GM12875 (cell line): ENCODE measurements around the gene LHPP.
A peak's percentile ranks its signal among the peaks of the same experiment; 100 is the strongest.

Experiments
- H3K4me3 ChIP-seq: one replicate; pipeline ENCODE4 v1.5.1; 2011; ENCODE audit warnings: low read depth, low read length, control low read depth
- TF ChIP-seq, protein P1 (sequence below): IDR thresholded peaks from 2 replicates; pipeline ENCODE4 v1.5.1; 2011; ENCODE audit warnings: low read depth, mild to moderate bottlenecking, control low read depth, inconsistent platforms, low read length, moderate library complexity, borderline replicate concordance; ENCODE audit not compliant: insufficient read depth

LHPP gene

DNA sequence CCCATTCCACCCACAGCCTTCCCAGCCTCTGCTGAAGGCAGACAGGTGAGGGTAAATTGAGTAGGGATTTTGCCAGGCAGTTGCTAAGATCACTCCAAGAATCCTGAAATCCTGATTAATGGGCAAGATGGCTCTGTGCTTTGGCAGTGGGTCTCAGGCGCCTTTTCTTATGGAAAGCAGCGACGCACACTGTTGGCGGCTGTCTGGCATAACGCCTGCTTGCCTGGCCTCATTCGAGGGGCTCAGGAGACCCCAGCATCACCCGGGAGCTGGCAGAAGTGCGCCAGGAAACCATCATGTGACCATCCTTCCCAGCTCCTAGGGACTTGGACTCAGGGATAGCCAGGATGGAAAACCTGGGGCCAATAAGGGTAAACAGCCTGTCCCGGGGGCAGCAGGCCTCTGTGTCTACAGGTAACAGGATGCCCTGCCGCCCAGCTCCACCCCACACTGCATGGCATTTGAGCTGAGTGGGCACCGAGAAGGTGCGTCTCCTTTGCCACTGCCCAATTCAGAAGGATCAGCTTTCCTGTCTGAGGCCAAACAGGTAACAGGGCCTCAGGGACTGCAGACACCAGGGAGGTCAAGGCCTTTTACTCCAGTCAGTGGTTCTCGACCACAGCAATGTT lies 184.0 kb downstream of the LHPP start:
- H3K4me3 ChIP-seq, result no peak overlapping the region
- TF ChIP-seq, protein P1, sequence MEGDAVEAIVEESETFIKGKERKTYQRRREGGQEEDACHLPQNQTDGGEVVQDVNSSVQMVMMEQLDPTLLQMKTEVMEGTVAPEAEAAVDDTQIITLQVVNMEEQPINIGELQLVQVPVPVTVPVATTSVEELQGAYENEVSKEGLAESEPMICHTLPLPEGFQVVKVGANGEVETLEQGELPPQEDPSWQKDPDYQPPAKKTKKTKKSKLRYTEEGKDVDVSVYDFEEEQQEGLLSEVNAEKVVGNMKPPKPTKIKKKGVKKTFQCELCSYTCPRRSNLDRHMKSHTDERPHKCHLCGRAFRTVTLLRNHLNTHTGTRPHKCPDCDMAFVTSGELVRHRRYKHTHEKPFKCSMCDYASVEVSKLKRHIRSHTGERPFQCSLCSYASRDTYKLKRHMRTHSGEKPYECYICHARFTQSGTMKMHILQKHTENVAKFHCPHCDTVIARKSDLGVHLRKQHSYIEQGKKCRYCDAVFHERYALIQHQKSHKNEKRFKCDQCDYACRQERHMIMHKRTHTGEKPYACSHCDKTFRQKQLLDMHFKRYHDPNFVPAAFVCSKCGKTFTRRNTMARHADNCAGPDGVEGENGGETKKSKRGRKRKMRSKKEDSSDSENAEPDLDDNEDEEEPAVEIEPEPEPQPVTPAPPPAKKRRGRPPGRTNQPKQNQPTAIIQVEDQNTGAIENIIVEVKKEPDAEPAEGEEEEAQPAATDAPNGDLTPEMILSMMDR, result no peak

DNA sequence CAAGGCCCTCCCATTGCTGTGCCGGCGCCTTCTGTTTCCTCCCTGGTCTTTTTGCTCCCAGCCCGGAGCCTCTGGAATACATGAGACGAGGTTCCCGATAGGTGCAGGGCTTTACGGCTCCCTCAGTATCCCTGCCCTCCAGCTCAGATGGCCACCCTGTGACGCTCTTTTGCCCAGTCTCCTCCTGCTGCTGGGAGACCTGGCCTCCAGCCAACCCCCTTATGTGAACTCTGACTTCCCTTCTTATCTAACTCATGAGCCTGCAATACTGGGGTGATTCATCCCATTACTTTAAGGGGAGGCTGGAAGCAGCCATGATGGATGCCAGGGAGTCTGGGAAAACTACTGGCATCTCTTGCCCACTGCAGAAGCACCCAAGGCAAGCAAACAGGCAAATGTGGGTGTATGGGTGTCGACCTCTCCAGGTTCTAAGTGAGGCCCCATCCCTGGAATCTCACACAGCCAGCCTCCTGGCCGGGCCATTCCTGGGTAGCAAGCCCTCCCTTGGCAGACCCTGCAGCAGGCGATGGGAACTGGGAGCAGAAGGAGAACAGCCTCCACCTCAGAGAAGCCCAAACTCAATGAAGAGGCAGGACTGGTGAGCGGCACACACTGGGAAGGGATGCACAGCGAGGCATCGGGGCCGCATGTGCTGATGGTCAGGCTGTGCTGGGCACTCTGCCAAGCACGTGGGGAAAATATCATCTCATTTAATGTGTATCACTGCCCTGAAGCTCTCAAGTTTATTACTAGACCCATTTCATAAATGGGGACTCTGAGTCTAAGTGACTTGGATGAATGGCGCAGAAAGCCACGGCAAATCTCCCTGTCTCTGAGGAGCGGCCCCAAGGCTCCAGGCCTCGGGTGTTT lies 185.1 kb downstream of the LHPP start:
- no peak overlapping the region for H3K4me3 ChIP-seq
- TF ChIP-seq, protein P1, result no peak

DNA sequence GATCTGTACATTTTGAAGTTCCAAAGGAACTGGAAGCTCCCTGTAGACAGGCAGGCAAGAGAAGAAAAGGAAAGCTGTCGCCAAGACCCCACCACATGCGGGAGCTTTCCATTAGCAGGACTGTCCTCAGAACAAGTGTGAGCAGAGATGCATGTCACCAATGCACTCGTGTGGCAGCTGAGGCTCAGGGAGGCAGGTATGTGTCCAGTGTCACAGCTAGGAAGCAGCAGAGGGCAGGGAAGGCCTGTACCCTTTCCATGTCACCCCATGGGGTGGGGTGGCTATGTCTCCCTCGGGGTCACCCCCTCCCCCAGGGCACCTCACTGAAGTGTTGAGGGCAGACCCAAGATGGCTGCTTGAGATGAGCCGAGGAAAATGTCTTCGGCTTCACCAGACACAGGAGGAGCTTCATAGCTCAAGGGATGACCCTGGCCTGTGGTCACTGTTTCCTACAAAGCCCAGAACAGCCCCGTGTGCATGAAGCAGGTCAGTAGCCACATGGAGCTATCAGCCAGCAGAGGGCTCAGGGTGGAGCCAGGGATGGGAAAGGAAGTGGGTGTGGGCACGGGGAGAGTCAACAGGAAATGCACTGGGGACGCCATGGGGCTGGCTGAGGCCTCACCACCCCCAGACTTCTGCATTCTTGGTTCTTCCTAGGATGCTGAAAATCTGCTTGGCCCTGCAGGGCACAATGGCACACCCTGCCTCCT lies 186.0 kb downstream of the LHPP start:
- H3K4me3 ChIP-seq, result no peak overlapping the region
- TF ChIP-seq, protein P1, result peak; percentile 47; the same call in 1 of the 2 replicates

DNA sequence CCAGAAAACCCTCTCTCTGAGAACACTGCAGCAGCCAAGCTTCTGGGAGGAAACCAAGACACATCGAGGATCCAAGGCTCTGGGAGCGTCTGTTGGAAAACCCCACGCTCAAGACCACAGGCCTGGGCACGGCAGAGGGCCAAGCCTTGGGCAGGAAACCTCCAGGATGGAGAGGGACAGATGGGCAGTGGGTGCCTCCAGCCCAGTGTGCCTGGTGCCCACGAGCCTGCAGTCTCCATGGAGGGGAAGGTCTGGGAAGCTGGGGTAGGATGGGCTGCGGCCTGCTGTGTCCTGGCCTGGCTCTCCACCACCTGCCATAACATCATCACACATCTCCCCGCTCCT lies 186.5 kb downstream of the LHPP start:
- no peak overlapping the region for H3K4me3 ChIP-seq
- TF ChIP-seq, protein P1, result no peak

DNA sequence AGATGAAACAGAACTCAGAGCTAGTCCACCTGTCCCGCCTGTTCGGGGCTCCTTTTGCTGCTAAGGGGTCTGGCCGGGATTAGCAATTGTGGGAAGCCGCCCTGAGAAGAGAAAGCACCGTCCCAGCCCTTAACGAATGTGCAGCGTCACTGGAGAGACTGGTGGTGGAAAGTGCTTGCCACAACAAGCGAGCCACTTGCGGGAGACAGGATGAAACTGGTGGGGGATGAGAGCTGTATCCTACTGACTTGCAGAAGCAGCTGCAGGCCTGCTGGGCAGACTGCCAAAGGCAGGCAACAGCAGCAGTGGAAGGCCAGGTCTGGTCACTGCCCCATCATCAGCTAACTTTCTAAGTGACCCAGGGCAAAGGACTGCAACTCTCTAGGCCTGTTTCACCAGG lies 187.1 kb downstream of the LHPP start:
- TF ChIP-seq, protein P1, result no peak
- H3K4me3 ChIP-seq, result no peak overlapping the region

DNA sequence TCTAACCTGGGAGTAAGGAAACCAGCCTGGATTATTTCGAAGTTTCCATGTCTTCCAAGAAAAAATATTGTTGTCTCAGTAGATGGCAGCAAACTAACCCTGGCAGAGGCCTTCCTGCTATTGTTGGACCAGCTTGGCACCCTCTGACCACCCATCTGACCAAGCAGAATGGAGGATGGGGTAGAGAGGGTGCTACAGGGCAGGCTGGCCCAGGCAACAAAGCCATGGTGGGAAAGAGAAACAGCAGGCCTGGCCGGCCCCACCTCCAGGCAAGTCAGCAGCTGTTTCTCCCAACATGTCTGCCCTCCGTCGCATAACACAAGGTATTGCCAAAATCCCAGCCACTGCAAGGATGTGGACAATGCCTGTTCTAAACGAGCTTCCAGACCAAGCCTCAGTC lies 187.6 kb downstream of the LHPP start:
- no peak overlapping the region for H3K4me3 ChIP-seq
- TF ChIP-seq, protein P1, result no peak
